Smooth muscle cell of the coronary artery (primary cell): ENCODE results near the gene FGF4. TPM values are rescaled to one million over a fixed set of nuclear protein-coding genes. Genes with fewer than 3 reads are reported as not detected.

ENCODE experiments used
- total RNA-seq: library from RNA; depleted of rRNA; stranded (reverse); fragments of >200 nt; gene quantifications from 2 replicates; pipeline ENCODE4 v1.2.3, GENCODE V29; 2014; ENCODE audit warnings: low replicate concordance

Gene FGF4, protein sequence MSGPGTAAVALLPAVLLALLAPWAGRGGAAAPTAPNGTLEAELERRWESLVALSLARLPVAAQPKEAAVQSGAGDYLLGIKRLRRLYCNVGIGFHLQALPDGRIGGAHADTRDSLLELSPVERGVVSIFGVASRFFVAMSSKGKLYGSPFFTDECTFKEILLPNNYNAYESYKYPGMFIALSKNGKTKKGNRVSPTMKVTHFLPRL
- not detected in 2 replicates for total RNA-seq

DNA sequence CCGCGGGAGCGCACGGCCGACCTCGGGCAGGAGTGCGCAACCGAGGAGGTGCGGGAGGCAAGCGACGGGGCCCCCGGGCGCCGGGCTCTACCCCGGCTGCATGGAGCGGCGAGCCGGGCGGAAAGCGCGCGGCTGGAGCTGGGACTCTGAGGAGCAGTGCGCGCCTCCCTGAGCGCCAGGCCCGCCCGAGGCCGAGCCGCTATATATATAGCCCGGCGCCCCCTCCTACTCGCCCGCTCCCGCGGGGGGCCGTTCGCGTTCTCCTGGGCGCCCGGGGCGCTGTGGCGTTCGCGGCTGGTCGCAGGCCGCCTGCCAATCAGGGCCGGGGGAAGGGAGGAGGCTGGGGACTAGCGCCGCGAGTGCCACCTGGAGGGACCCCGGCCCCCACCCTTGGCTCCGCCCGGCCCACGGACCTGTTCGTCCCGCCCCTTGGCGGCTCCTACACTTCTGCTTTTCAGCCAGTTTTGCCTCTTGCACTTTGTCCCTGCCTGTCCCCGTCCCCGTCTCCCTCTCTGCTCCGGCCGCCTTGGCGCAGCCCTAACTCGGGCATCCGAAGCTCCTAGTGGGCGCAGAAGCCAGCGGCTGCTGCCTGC is at the start of gene FGF4:
Gene FGF4, minus strand, starts transcription at position 179 of the 593 bp plus-strand sequence. CDS start 257 bp downstream, outside the sequence.

DNA sequence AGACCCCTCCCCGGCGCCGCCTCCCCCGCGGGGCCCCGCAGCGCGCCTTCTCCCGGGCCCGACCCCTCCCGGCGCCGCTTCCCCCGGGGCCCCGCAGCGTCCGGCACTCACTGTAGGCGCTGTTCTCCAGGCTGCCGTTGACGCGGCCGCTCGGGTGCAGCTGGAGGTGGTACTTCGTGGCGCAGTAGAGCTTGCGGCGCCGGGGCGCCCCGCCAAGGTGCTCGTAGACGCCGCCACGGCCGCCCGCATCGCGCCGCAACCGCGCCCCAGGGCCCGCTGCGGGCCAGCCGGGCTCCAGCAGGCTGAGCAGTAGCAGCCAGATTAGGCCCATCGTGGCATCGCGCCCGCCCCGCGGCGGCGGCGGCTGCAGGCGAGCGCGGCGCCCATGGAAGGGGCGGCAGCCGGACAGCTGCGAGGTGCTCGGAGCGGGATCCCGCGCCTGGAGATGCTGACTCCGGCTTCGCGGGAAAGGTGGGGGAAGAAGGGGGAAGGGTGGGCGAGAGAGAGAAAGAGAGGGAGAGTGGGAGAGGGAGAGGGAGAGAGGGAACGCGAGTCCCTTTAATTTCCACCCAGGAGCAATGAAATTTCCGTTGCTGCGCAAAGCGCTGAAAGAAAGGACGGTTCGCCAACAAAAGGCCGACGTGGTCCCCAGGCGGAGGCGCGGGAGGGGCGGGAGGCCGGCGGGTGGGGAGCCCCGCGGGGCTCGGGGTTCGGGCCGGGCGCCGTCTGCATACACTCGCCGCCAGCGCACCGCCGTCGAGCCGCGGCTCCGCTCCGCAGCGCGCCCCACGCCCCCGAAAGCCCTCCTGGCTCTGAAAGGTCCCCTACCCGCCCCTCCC is 43.7 kb upstream of the FGF4 start, which contains the start of gene FGF3:
Gene FGF3, minus strand, starts transcription at position 814 of the 839 bp plus-strand sequence. Its CDS starts 483 bp downstream, at position 331.

Other genes starting within 250 kb of the FGF4 start
- 627 and 673 TPM in 2 replicates for gene CCND1, start 134.2 kb downstream of the FGF4 start, total RNA-seq
- gene LTO1, start 100.0 kb downstream of the FGF4 start, total RNA-seq: 15.7 and 17.3 TPM in 2 replicates
- not detected in 2 replicates for gene FGF19, start 71.3 kb downstream of the FGF4 start, total RNA-seq
- not detected in 2 replicates for gene FGF3, start 44.1 kb upstream of the FGF4 start, total RNA-seq